ELF-1 (cell line): ENCODE data around the gene BCL2.

ENCODE experiments used
- DNase-seq: peaks from one replicate; pipeline ENCODE4 v3.0.0-alpha.2; 2016; ENCODE audit warnings: low read depth, low spot score

BCL2 gene

GRCh38 chr18:63286926-63287325, 32.6 kb downstream of the BCL2 start:
- DNase-seq = no peak

- no peak for DNase-seq
Observed at GRCh38 chr18:63284827-63285733, 34.5 kb downstream of the BCL2 start.

DNA sequence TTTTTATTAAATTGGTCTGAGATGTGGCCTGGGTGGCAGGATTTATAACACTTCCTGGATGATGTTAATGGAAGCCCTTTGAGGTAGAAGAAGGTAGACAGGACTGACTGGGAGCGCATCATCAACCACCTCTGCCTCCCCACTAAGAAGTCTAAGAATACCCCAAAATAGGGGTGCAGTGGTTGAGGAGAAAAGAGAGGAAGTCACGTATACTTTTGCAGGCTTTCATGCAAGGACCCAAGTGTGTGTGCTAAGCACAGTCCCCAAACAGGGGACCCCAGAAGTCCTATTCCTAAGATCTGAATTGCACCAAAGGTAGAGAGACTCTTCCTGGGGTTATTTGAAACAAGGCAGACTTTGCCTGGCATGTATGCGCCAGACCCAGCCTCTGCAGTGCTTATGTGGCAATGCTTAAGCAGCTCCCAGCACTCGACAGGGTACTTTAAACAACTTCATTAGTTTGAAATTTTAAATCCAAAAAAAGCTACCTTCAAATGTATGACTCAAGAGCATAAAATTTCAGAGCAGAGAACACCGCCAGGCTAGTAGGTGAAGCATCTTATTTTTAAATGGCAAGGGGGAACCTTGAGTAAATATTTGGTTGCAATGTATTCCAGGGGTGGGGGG, 35.3 kb downstream of the BCL2 start:
- DNase-seq = no peak

DNA sequence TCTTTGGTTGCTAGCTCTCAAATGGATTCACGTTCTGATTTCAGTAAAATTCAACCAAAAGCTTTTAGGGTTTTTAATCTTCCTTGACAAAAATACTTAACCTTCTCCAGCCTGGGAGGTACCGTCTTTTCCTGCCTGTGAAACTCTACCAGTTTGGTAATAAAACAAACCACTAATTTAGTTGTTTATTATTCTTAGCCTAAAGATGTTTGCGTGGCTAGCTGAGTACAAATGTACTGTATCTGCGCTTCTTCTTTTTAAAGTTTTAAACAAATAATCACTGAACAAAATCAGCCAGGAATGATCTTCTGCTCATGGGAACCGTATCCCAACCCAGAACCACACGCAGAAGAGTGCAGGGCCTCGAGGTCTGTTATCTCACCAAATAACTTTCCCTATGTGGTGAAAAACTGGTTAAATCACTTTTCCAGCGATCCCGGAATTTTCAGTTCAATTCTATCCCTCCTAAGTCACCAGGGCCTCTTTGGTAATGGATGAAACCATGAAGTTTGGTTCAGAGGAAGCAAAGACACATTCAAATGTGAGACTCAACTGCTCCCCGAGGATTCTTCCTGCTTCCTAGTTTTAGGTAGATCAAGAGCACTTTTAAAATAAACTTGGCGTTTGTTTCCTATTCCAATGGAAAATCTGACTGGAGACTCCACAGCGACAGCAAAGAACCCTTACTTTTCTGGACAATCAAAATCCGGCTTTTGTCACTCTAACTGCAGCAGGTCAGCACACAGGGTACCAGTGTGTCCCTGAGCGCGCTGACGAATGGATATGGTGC, 36.1 kb downstream of the BCL2 start:
- DNase-seq = no peak

- DNase-seq = no peak
Observed at GRCh38 chr18:63282793-63283192, 36.8 kb downstream of the BCL2 start.

GRCh38 chr18:63273222-63273927, 46.2 kb downstream of the BCL2 start:
- no peak for DNase-seq

- DNase-seq = no peak
Observed at GRCh38 chr18:63272638-63273037, 46.9 kb downstream of the BCL2 start.

DNA sequence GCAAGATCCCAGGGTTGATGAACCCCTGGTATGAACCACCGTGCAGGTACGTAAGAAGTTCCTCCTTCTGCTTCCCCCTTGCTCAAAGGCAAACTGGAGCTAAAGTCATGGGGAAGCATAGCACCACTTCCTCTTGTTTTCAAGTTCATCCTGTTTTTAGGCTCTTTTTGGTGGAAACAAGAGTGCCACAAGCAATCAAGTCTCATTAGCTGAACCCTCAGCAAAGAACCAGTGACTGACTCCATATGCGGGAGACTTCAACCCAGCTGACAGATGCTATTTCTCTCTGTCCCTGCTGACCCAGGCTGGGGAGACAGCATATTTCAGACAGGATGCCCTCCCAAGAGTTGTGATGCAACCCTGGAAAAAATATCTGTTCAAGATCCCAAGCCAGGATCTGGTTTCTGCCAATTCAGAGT, 47.7 kb downstream of the BCL2 start:
- DNase-seq = no peak

GRCh38 chr18:63271148-63271547, 48.4 kb downstream of the BCL2 start:
- no peak for DNase-seq

DNA sequence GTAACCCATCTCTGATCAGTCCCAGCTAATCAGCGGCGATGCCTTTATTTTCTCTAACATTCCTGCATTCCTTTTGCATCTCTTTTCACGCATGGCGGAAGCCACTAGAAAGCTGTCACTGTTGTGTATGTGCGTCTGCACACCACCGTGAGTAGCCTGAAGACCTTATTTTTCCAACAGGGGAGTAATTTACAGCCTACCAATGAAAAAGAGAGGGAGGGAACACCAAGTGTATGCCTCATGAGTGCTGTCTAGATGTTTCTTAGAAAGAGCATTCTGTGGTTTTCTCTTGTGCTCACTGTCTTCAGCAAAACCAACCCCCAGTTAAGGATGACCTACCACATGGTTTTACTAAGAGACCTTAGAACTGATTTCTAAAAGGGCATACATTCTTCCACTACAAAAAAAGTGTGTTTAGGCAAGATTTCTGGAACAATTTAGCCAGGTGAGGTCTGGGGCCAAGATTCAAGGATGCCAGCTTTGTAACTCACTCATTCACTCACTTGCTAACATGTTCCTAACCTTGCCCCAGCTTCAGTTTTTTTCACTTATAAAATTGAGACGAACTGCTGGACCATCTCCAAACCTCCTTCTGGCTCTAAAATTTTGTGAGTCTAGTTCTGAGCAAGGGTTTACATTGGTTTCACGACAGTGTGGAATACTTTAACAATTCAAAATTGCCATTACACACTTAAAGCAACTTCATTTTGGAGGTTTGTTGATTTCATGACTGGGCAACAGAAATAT, 51.4 kb downstream of the BCL2 start:
- DNase-seq = no peak

DNA sequence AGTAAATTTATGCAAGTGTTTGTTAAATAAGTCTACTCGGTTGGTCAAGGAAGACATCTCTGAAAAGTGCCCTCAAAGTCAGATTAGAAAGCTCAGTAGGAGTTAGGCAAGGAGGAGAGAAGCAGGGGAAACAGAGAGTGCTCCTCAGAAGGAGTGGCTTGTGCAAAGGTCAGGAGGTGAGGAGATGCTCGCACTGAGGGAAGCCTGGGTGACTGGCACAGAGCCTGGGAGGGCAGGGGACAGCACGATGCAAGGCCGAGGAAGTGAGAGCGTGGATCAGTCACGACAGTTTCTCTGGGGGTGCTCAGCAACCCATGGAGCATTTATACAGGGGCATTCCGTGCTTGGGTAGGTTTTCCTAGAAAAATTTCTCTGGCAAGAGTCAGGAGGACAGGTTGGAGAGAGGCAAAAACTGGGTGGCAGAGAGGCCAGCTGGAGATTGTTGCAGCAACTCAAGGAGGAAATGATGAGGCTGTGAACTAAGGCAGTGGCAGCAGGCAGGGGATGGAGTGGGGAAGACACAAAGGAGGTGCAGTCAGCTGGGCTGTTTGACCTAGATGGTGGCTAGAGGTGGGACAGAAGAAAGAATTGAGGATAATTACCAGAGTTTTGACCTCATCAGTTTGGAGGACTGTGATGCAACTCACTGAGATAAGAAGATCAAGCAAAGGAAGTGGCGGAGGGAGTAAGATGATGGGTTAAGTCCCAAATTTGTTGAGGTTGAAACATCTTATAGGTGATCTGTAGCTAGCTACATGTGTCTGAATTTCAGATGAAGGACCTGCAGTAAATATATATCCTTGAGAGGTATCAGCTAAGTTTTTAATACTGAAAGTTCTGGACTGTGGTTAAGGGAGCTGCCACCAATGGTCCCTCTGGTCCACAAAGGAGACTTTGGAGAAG, 52.4 kb downstream of the BCL2 start:
- DNase-seq = no peak

DNA sequence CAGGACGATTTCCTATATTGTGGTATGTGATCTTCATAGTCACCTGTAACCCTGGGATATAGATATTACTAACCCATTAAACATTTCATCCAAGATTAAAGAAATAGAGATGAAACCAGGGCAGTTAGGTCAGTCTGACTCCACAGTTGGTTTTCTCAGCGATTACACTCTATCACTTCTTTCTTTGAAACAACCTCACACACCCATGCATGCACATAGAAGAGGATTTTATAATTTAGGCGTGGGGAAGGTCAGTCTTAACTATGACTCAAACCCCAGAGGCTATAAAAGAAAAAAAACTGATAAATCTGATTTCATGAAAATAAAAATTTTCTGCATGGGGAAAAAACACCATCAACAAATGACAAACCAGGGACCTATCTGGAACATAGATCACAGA, 54.2 kb downstream of the BCL2 start:
- DNase-seq = no peak

- DNase-seq = no peak
Observed at GRCh38 chr18:63264871-63265270, 54.7 kb downstream of the BCL2 start.

- no peak for DNase-seq
Observed at GRCh38 chr18:63263444-63263843, 56.1 kb downstream of the BCL2 start.

GRCh38 chr18:63262369-63263335, 56.9 kb downstream of the BCL2 start:
- no peak for DNase-seq

- DNase-seq = no peak
Observed at GRCh38 chr18:63261029-63261428, 58.5 kb downstream of the BCL2 start.

GRCh38 chr18:63260380-63260754, 59.2 kb downstream of the BCL2 start:
- DNase-seq = no peak

DNA sequence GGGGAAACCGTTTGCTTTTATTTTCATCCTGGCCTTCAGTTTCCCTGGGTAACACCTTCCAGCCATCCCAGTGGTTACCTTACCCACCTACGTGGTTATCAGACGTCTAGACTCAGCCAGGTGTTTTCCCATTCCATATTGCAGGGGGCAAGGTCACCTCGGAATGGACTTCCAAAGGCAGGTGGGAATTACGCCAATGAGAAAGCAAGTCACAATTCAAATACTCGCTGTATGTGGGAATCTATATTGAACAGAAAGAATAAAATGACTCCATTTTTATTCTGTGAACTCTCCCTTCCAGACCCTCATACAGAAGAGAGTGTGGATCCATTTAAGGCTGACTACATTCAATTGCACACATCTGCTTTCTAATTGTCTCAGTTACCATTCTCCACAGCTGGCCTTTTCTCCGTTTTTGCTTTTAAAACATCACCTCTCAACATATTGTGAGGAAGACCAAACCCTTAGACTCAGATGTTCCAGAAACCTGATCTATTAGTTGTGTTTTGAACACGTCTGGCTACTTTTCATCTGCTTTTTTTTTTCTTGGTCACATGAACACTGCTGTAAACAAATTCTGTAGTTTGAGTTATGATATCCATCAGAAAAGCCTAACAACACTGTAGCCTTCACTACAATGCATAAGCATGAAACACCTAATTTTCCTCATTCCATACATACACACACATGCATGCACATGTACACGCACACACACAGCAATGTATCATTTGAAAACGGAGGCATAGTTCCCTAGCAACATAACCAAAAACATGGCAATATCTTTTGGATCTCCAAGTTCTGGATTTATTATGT, 59.8 kb downstream of the BCL2 start:
- DNase-seq = no peak
